ENCODE measurements around the gene HRH3. TPM values are rescaled to one million over a fixed set of nuclear protein-coding genes. Genes with fewer than 3 reads are reported as not detected.

Gene HRH3
- total RNA-seq, 1 donor: not detected

- no peak for DNase-seq (ENCODE audit: low read depth)
- TF ChIP-seq, protein P1, sequence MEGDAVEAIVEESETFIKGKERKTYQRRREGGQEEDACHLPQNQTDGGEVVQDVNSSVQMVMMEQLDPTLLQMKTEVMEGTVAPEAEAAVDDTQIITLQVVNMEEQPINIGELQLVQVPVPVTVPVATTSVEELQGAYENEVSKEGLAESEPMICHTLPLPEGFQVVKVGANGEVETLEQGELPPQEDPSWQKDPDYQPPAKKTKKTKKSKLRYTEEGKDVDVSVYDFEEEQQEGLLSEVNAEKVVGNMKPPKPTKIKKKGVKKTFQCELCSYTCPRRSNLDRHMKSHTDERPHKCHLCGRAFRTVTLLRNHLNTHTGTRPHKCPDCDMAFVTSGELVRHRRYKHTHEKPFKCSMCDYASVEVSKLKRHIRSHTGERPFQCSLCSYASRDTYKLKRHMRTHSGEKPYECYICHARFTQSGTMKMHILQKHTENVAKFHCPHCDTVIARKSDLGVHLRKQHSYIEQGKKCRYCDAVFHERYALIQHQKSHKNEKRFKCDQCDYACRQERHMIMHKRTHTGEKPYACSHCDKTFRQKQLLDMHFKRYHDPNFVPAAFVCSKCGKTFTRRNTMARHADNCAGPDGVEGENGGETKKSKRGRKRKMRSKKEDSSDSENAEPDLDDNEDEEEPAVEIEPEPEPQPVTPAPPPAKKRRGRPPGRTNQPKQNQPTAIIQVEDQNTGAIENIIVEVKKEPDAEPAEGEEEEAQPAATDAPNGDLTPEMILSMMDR (IDR thresholded peaks at IDR 0.05; ENCODE audit: insufficient read depth, low read depth, low read length): no peak
- H3K4me3 ChIP-seq (ENCODE audit: low read depth, low read length): no peak overlapping the region
These were observed 18.6 kb downstream of the HRH3 start for GRCh38 chr20:62201173-62202082.

GRCh38 chr20:62200491-62201172 lies 19.4 kb downstream of the HRH3 start:
- H3K4me3 ChIP-seq (ENCODE audit: low read depth, low read length): no peak overlapping the region
- DNase-seq (ENCODE audit: low read depth): no peak
- TF ChIP-seq, protein P1 (IDR thresholded peaks at IDR 0.05; ENCODE audit: insufficient read depth, low read depth, low read length): no peak

GRCh38 chr20:62198931-62199330 lies 21.1 kb downstream of the HRH3 start:
- TF ChIP-seq, protein P1 (IDR thresholded peaks at IDR 0.05; ENCODE audit: insufficient read depth, low read depth, low read length): no peak
- DNase-seq (ENCODE audit: low read depth): no peak
- no peak overlapping the region for H3K4me3 ChIP-seq (ENCODE audit: low read depth, low read length)

- DNase-seq (ENCODE audit: low read depth): no peak
- TF ChIP-seq, protein P1 (IDR thresholded peaks at IDR 0.05; ENCODE audit: insufficient read depth, low read depth, low read length): no peak
These were observed 21.6 kb downstream of the HRH3 start for GRCh38 chr20:62198496-62198895.

DNA sequence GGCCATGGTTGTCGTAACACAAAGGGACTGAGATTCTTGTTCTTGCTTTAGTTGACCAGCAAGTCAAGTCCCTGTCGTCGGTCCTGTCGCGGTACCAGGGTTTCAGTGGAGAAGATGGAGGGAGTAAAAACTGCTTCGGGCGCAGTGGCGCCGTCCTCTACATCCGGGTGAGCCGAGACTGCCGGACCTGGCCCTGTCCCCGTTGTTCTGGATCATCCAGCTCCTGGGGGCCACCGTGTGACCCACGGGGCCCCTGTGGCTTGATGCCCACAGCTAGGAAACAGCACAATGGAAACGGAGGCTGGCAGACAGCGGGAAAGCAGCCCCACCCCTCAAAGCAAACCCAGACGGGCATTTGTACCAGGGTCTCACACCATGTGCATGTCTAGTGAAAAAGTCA lies 22.3 kb downstream of the HRH3 start:
- TF ChIP-seq, protein P1 (IDR thresholded peaks at IDR 0.05; ENCODE audit: insufficient read depth, low read depth, low read length): no peak
- H3K4me3 ChIP-seq (ENCODE audit: low read depth, low read length): no peak overlapping the region
- no peak for DNase-seq (ENCODE audit: low read depth)

More at GRCh38 chr20:62198496-62198895, 21.6 kb downstream of the HRH3 start:
- H3K4me3 ChIP-seq (ENCODE audit: low read depth, low read length): no peak overlapping the region

DNA sequence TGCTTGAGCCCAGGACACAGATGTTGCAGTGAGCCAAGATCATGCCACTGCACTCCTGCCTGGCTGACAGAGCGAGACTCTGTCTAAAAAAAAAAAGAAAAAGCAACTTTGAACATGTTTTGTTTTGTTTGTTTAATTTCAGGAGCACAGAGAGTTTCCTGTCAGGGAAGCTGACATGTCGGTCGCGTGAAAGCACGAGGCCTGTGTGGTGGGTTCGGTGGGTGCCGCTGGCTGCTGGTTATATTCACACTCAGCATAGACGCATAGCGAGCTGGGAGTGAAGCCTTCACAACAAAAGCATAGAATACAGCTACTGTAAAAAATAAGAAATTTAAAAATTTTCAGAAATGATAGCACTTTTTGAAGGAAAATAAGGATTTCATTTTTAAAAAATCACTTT lies 22.8 kb downstream of the HRH3 start:
- no peak overlapping the region for H3K4me3 ChIP-seq (ENCODE audit: low read depth, low read length)
- TF ChIP-seq, protein P1 (IDR thresholded peaks at IDR 0.05; ENCODE audit: insufficient read depth, low read depth, low read length): no peak
- DNase-seq (ENCODE audit: low read depth): no peak
